ENCODE measurements around the gene PAK5.
A peak's percentile ranks its signal among the peaks of the same experiment; 100 is the strongest.

- TF ChIP-seq CTCF (conservative IDR thresholded peaks at IDR 0.05; ENCODE audit: low read depth, low read length) (peak; percentile 97), EZH2phosphoT487 (IDR thresholded peaks at IDR 0.05; ENCODE audit: borderline replicate concordance, low read length) (no peak)
These were observed 221.9 kb downstream of the PAK5 start for GRCh38 chr20:9616833-9617461.

Data from PC-3 (cell line).